Gastrocnemius medialis (tissue), 4 donors: ENCODE results near the gene RARA. TPM values are rescaled to one million over a fixed set of nuclear protein-coding genes. Genes with fewer than 3 reads are reported as not detected.

ENCODE experiments used
- ATAC-seq, 2 donors: fragments of 150-250 bp; one replicate each; pipeline ENCODE4 v1.9.1; 2016
- DNase-seq, 2 donors: peaks; one replicate each; pipeline ENCODE4 v3.0.0-alpha.2; 2019
- H3K27ac ChIP-seq, 4 donors: fragments of 200-600 bp; sonication (generic); 1 replicate in 1 of 4; 2 replicates in 3 of 4; pipeline ENCODE4 v1.5.1; 2016 to 2018; ENCODE audit warnings: mild to moderate bottlenecking in 2 of 4, moderate library complexity in 1 of 4
- H3K27me3 ChIP-seq, 3 donors: fragments of 200-600 bp; sonication (generic) in 2 of 3; 1 replicate in 1 of 3; 2 replicates in 2 of 3; pipeline versions ENCODE4 v1.5.1 to v1.6.0; 2016 to 2019; ENCODE audit warnings: mild to moderate bottlenecking in 1 of 3, moderate library complexity in 1 of 3
- H3K36me3 ChIP-seq, 2 donors: fragments of 200-600 bp; sonication (generic) in 1 of 2; one replicate each; pipeline ENCODE4 v1.5.1; 2017 to 2018
- H3K4me1 ChIP-seq, 2 donors: fragments of 200-600 bp; sonication (generic) in 1 of 2; one replicate each; pipeline ENCODE4 v1.5.1; 2016 to 2017; ENCODE audit warnings: mild to moderate bottlenecking in 2 of 2
- H3K4me3 ChIP-seq, 4 donors: fragments of 200-600 bp; sonication (generic) in 3 of 4; 1 replicate in 1 of 4; 2 replicates in 3 of 4; pipeline ENCODE4 v1.5.1; 2016 to 2019; ENCODE audit warnings: mild to moderate bottlenecking in 2 of 4
- H3K9me3 ChIP-seq, 3 donors: fragments of 200-600 bp; sonication (generic) in 2 of 3; 1 replicate in 1 of 3; 2 replicates in 2 of 3; pipeline ENCODE4 v1.5.1; 2016 to 2019
- CTCF ChIP-seq, 5 experiments: fragments of 450-650 bp in 3 of 5; fragments of 200-600 bp in 2 of 5; sonication (generic) in 2 of 5; IDR thresholded peaks in 4 of 5; conservative IDR thresholded peaks in 1 of 5; 1 replicate in 4 of 5; 2 replicates in 1 of 5; pipeline ENCODE4 v1.5.1; 2016 to 2019; ENCODE audit warnings: antibody characterized with exemption in 5 of 5, mild to moderate bottlenecking in 3 of 5, moderate library complexity in 3 of 5
- POLR2A ChIP-seq, 2 donors: fragments of 450-650 bp; IDR thresholded peaks; one replicate each; pipeline ENCODE4 v1.6.1; 2017; ENCODE audit warnings: antibody characterized with exemption in 2 of 2, mild to moderate bottlenecking in 2 of 2, moderate library complexity in 2 of 2
- in situ Hi-C, 4 donors: fragments of 200-750 bp; cut with MboI; loops; one replicate each; pipeline versions ENCODE4 v1.15.0 to v1.8.0; 2017; ENCODE audit warnings: low sequenced_read_pairs in 4 of 4
- intact Hi-C: fragments of 100-400 bp; cut with DNase I; formaldehyde crosslinking; loops from one replicate; pipeline ENCODE4 v1.15.1; 2023; ENCODE audit warnings: low total_unique reads
- total RNA-seq, 4 donors: library from RNA; depleted of rRNA; stranded (reverse); fragments of >200 nt; gene quantifications; one replicate each; pipeline versions ENCODE4 v1.1.0 to v1.2.3, GENCODE V29; 2016

Gene RARA
- total RNA-seq, 4 donors from 2014 or later = 20.3 to 67.0 (median 48.4) TPM

- in situ Hi-C loops = loop anchor here in 3 of 4 donors (5.0 to 25.0 kb wide), 3 partner anchors 49 to 146 kb away; partner anchors contain the start of gene WIPF2 (in 1 of the 3)
- Histone ChIP-seq H3K4me3 (no peak overlapping the region), H3K36me3 (peaks cover 0 to 35% of the 10 kb centered on the region in 2 donors), H3K27me3 (no peaks in the 10 kb centered on the region), H3K4me1 (peaks cover 61 to 65% of the 10 kb centered on the region in 2 donors), H3K9me3 (no peaks in the 10 kb centered on the region), H3K27ac (peak overlapping the region; percentile 56 to 100 (median 97))
- TF ChIP-seq CTCF (IDR thresholded peaks at IDR 0.05 in 4 of 5, conservative IDR thresholded peaks at IDR 0.05 in 1 of 5) = no peak
- no peak for TF ChIP-seq POLR2A (IDR thresholded peaks at IDR 0.05)
- ATAC-seq (no peak), DNase-seq (no peak)
- intact Hi-C loops = loop anchor here (5.0 to 10.0 kb wide), 2 partner anchors 146 to 161 kb away; no protein-coding TSS in a partner anchor
These were observed 41.8 kb downstream of the RARA start for GRCh38 chr17:40350689-40351358.

- Histone ChIP-seq H3K4me1 (peaks cover 54 to 57% of the 10 kb centered on the region in 2 donors), H3K9me3 (no peaks in the 10 kb centered on the region), H3K27me3 (no peaks in the 10 kb centered on the region), H3K4me3 (no peak overlapping the region), H3K27ac (peak overlapping the region; percentile 51 to 100 (median 76)), H3K36me3 (peaks cover 0 to 43% of the 10 kb centered on the region in 2 donors)
- DNase-seq (no peak), ATAC-seq (no peak)
- TF ChIP-seq CTCF (IDR thresholded peaks at IDR 0.05 in 4 of 5, conservative IDR thresholded peaks at IDR 0.05 in 1 of 5) = no peak
- intact Hi-C loops = loop anchor here (5.0 to 10.0 kb wide), 2 partner anchors 147 to 161 kb away; no protein-coding TSS in a partner anchor
- in situ Hi-C loops = loop anchor here in 3 of 4 donors (5.0 to 25.0 kb wide), 3 partner anchors 49 to 147 kb away; partner anchors contain the start of gene WIPF2 (in 1 of the 3)
These were observed 42.6 kb downstream of the RARA start for GRCh38 chr17:40351359-40352236.

GRCh38 chr17:40352237-40352778, 43.3 kb downstream of the RARA start:
- ATAC-seq (no peak), DNase-seq (no peak)
- Histone ChIP-seq H3K9me3 (no peaks in the 10 kb centered on the region), H3K27ac (peak overlapping the region; percentile 51 to 100 (median 76)), H3K4me1 (peaks cover 47 to 50% of the 10 kb centered on the region in 2 donors), H3K27me3 (no peaks in the 10 kb centered on the region), H3K4me3 (no peak overlapping the region), H3K36me3 (peaks cover 0 to 45% of the 10 kb centered on the region in 2 donors)
- in situ Hi-C loops (loop anchor here in 3 of 4 donors (5.0 to 25.0 kb wide), 3 partner anchors 50 to 148 kb away; partner anchors contain the start of gene WIPF2 (in 1 of the 3)), intact Hi-C loops (loop anchor here (5.0 to 10.0 kb wide), 2 partner anchors 148 to 160 kb away; no protein-coding TSS in a partner anchor)
- no peak for TF ChIP-seq CTCF (IDR thresholded peaks at IDR 0.05 in 4 of 5, conservative IDR thresholded peaks at IDR 0.05 in 1 of 5)
- TF ChIP-seq POLR2A (IDR thresholded peaks at IDR 0.05) = no peak

- H3K27ac ChIP-seq = peak overlapping the region in 2 of 4 donors; percentile 95 to 100
- intact Hi-C loops = loop anchor here (5.0 to 10.0 kb wide), 2 partner anchors 148 to 159 kb away; no protein-coding TSS in a partner anchor
These were observed 43.9 kb downstream of the RARA start for GRCh38 chr17:40352779-40353394.

More at GRCh38 chr17:40352779-40353394, 43.9 kb downstream of the RARA start:
- peaks cover 41 to 44% of the 10 kb centered on the region in 2 donors for H3K4me1 ChIP-seq
- ATAC-seq (no peak), DNase-seq (no peak)
- H3K4me3 ChIP-seq = no peak overlapping the region
- H3K9me3 ChIP-seq = no peaks in the 10 kb centered on the region
- peaks cover 0 to 45% of the 10 kb centered on the region in 2 donors for H3K36me3 ChIP-seq
- in situ Hi-C loops = loop anchor here in 3 of 4 donors (5.0 to 25.0 kb wide), 3 partner anchors 51 to 148 kb away; partner anchors contain the start of gene WIPF2 (in 1 of the 3)
- no peaks in the 10 kb centered on the region for H3K27me3 ChIP-seq
- no peak for TF ChIP-seq CTCF (IDR thresholded peaks at IDR 0.05 in 4 of 5, conservative IDR thresholded peaks at IDR 0.05 in 1 of 5)
